HEK293 (cell line): ENCODE results near the gene CXCL12.

ENCODE experiments used
- CTCF ChIA-PET: fragments of 350-600 bp; formaldehyde crosslinking; extraction: SDS; loops from one replicate; lab custom pipeline; 2021; ENCODE audit warnings: antibody characterized with exemption; lab: Yijun Ruan, JAX
- POLR2A ChIA-PET: fragments of 300-600 bp; formaldehyde crosslinking; extraction: SDS; loops from one replicate; lab custom pipeline; 2020; ENCODE audit warnings: antibody characterized with exemption, inconsistent platforms; lab: Yijun Ruan, JAX
- H3K27ac ChIP-seq: fragments of 200-500 bp; sonication (Bioruptor generic); 2 replicates; pipeline ENCODE4 v1.5.1; 2014; ENCODE audit warnings: low read depth, low read length, control low read depth, inconsistent platforms; ENCODE audit errors: extremely low read depth
- H3K36me3 ChIP-seq, 2 experiments: fragments of 200-500 bp in 1 of 2; sonication (Bioruptor generic) in 1 of 2; 1 replicate in 1 of 2; 2 replicates in 1 of 2; pipeline ENCODE4 v1.5.1; 2014 to 2017; ENCODE audit warnings: inconsistent platforms in 2 of 2, low read length in 2 of 2; ENCODE audit not compliant: control insufficient read depth in 2 of 2, insufficient read depth in 1 of 2
- H3K4me1 ChIP-seq: fragments of 200-500 bp; sonication (Bioruptor generic); 2 replicates; pipeline ENCODE4 v1.5.1; 2014; ENCODE audit warnings: mild to moderate bottlenecking, low read length, inconsistent platforms; ENCODE audit not compliant: control insufficient read depth, insufficient read depth
- H3K4me3 ChIP-seq: 2 replicates; pipeline ENCODE4 v1.5.1; 2011; ENCODE audit warnings: low read depth, mild to moderate bottlenecking, control low read depth, low read length, moderate library complexity
- H3K9me3 ChIP-seq: fragments of 200-500 bp; sonication (Bioruptor generic); 2 replicates; pipeline ENCODE4 v1.5.1; 2014; ENCODE audit warnings: low read depth, low read length, inconsistent platforms; ENCODE audit not compliant: control insufficient read depth, insufficient read depth
- GLIS1 ChIP-seq: fragments of 450-650 bp; formaldehyde crosslinking; IDR thresholded peaks from 2 replicates; pipeline ENCODE4 v1.5.1; 2016; ENCODE audit warnings: missing biosample characterization, missing genetic modification characterization
- KLF7 ChIP-seq: fragments of 450-650 bp; formaldehyde crosslinking; IDR thresholded peaks from 2 replicates; pipeline ENCODE4 v1.5.1; 2016; ENCODE audit warnings: missing biosample characterization, missing genetic modification characterization, borderline replicate concordance
- OSR2 ChIP-seq: fragments of 450-650 bp; formaldehyde crosslinking; IDR thresholded peaks from 2 replicates; pipeline ENCODE4 v1.5.1; 2016; ENCODE audit warnings: missing biosample characterization, missing genetic modification characterization
- PRDM1 ChIP-seq: fragments of 450-650 bp; formaldehyde crosslinking; IDR thresholded peaks from 2 replicates; pipeline ENCODE4; 2016; ENCODE audit warnings: missing biosample characterization, missing genetic modification characterization
- SP3 ChIP-seq: fragments of 450-650 bp; formaldehyde crosslinking; IDR thresholded peaks from 2 replicates; pipeline ENCODE4 v1.5.1; 2016; ENCODE audit warnings: missing biosample characterization, missing genetic modification characterization
- WT1 ChIP-seq: fragments of 450-650 bp; formaldehyde crosslinking; IDR thresholded peaks from 2 replicates; pipeline ENCODE4 v1.5.1; 2016; ENCODE audit warnings: missing biosample characterization, missing genetic modification characterization
- ZBTB17 ChIP-seq: fragments of 450-650 bp; formaldehyde crosslinking; IDR thresholded peaks from 2 replicates; pipeline ENCODE4 v1.5.1; 2016; ENCODE audit warnings: missing biosample characterization, missing genetic modification characterization
- ZBTB49 ChIP-seq: fragments of 450-650 bp; formaldehyde crosslinking; IDR thresholded peaks from 2 replicates; pipeline ENCODE4 v1.5.1; 2016; ENCODE audit warnings: missing biosample characterization, missing genetic modification characterization, low read depth
- ZFP3 ChIP-seq: fragments of 450-650 bp; formaldehyde crosslinking; IDR thresholded peaks from 2 replicates; pipeline ENCODE4 v1.5.1; 2016; ENCODE audit warnings: low read depth, missing biosample characterization, missing genetic modification characterization
- ZNF202 ChIP-seq: fragments of 450-650 bp; formaldehyde crosslinking; IDR thresholded peaks from 2 replicates; pipeline ENCODE4 v1.5.1; 2016; ENCODE audit warnings: missing biosample characterization, missing genetic modification characterization, borderline replicate concordance
- ZNF292 ChIP-seq: fragments of 450-650 bp; formaldehyde crosslinking; IDR thresholded peaks from 2 replicates; pipeline ENCODE4 v1.5.1; 2016; ENCODE audit warnings: low read depth, missing biosample characterization, missing genetic modification characterization, borderline replicate concordance
- ZNF366 ChIP-seq: fragments of 450-650 bp; formaldehyde crosslinking; conservative IDR thresholded peaks from 2 replicates; pipeline ENCODE4 v1.5.1; 2016; ENCODE audit warnings: missing biosample characterization, missing genetic modification characterization
- ZNF398 ChIP-seq: fragments of 450-650 bp; formaldehyde crosslinking; IDR thresholded peaks from 2 replicates; pipeline ENCODE4 v1.5.1; 2017; ENCODE audit warnings: missing biosample characterization, missing genetic modification characterization
- ZNF692 ChIP-seq: fragments of 450-650 bp; formaldehyde crosslinking; IDR thresholded peaks from 2 replicates; pipeline ENCODE4 v1.5.1; 2016; ENCODE audit warnings: missing biosample characterization, missing genetic modification characterization
- ZNF777 ChIP-seq: fragments of 450-650 bp; formaldehyde crosslinking; IDR thresholded peaks from 2 replicates; pipeline ENCODE4 v1.5.1; 2017; ENCODE audit warnings: missing biosample characterization, missing genetic modification characterization, borderline replicate concordance
- ZNF791 ChIP-seq: fragments of 450-650 bp; formaldehyde crosslinking; IDR thresholded peaks from 2 replicates; pipeline ENCODE4 v1.5.1; 2016; ENCODE audit warnings: missing biosample characterization, missing genetic modification characterization
- TF ChIP-seq, protein P1 (sequence below): fragments of 450-650 bp; formaldehyde crosslinking; IDR thresholded peaks from 2 replicates; pipeline ENCODE4 v1.5.1; 2016; ENCODE audit warnings: missing biosample characterization, missing genetic modification characterization
- TF ChIP-seq, protein P2 (sequence below): fragments of 450-650 bp; formaldehyde crosslinking; IDR thresholded peaks from 2 replicates; pipeline ENCODE4 v1.5.1; 2017; ENCODE audit warnings: missing biosample characterization, missing genetic modification characterization

CXCL12 gene

DNA sequence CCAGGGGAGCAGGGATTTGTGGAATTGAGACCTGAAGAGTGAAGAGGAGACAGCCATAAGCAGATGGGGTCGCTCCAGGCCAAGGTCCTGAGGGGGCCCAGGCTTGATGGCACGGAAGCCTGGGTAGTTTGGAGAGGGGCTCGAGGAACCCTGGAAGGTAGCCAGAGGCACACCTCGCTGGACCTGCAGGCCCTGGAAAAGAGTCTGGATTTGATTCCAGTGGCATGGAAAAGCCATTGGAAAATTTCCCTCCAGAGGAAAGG lies 31.8 kb downstream of the CXCL12 start (continued):
- no peak for TF ChIP-seq ZNF398 (tag by site-specific recombination)

DNA sequence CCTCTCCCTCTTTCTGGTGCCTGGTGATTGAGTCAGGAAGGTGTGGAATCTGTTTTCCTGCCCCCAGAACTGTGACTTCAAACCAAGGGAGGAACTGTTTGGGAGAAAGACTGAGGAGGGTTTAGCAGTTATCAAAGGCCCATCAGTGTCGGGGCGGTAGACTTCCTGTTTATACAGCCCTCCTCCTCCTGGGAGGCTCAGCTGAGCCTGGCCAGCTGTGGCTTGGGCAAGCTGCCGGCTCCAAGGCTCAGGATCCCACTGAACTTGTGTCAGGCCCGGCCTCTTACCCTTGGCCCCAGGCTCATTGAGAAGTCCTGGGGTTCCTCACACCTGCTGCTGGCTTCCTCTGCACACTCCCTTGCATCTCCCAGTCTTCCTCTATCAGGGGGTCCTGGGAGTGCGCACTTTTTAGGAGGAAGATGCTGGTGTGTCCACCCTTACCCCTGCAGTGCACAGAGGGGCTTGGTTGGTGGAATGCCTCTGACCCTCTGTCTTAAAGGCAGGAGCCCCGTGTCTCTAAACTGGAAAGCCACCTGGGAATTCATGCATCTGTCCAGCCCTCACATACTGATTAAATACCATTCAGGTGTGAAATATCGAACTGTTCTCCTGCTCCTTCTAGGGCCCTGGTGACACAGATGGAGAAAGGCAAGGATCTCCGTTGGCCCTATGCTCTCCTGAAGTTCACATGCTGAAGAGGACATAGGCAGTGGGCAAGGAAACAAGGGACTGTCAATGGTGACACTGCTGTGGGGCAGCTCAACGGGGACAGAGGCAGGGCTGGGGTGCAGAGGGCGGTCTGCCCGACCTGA lies 32.4 kb downstream of the CXCL12 start:
- Histone ChIP-seq H3K4me3 (no peak overlapping the region), H3K36me3 (no peaks in the 10 kb centered on the region), H3K9me3 (no peaks in the 10 kb centered on the region), H3K4me1 (no peaks in the 10 kb centered on the region), H3K27ac (no peak overlapping the region)
- POLR2A ChIA-PET, result no interaction called here
- CTCF ChIA-PET, result no interaction called here
- TF ChIP-seq ZNF692 (tag by site-specific recombination) (no peak), GLIS1 (tag by site-specific recombination) (no peak), SP3 (no peak), OSR2 (tag by site-specific recombination) (no peak), KLF7 (no peak), ZNF292 (tag by site-specific recombination) (no peak), ZNF366 (no peak), ZNF777 (no peak), WT1 (tag by site-specific recombination) (peak; percentile 70), ZBTB17 (tag by site-specific recombination) (no peak)
- TF ChIP-seq, protein P1, sequence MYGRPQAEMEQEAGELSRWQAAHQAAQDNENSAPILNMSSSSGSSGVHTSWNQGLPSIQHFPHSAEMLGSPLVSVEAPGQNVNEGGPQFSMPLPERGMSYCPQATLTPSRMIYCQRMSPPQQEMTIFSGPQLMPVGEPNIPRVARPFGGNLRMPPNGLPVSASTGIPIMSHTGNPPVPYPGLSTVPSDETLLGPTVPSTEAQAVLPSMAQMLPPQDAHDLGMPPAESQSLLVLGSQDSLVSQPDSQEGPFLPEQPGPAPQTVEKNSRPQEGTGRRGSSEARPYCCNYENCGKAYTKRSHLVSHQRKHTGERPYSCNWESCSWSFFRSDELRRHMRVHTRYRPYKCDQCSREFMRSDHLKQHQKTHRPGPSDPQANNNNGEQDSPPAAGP (tag by site-specific recombination), result 0 out of 2 replicates have a peak, but pooled peaks have one; percentile 19

DNA sequence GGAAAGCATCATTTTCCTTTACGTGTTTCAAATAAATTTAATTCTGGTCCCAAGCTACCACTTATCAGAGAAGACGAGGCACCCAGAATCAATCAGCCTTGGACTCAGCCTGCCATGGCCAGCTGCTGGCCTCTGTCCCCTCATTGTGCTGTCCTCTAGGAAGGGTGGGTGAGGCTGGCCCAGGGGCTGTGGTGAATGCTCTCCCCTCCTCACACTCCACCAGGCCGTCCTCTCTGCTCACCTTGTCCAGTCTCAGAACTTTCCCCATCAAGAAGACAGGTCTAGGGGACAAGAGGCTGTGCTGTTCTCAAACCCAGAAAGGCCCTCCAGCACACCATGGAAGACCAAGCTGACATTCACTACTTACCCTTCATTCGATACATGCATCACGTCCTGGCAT lies 36.4 kb downstream of the CXCL12 start:
- CTCF ChIA-PET, result interaction anchor here (0.6 kb wide), 1 partner anchor 21 kb away, joined by 4 read pairs; no protein-coding TSS in a partner anchor
- TF ChIP-seq ZNF791 (tag by site-specific recombination) (no peak), ZBTB17 (tag by site-specific recombination) (no peak), ZNF202 (no peak), ZFP3 (tag by site-specific recombination) (no peak), ZBTB49 (tag by site-specific recombination) (no peak), PRDM1 (tag by site-specific recombination) (no peak)
- TF ChIP-seq, protein P2, sequence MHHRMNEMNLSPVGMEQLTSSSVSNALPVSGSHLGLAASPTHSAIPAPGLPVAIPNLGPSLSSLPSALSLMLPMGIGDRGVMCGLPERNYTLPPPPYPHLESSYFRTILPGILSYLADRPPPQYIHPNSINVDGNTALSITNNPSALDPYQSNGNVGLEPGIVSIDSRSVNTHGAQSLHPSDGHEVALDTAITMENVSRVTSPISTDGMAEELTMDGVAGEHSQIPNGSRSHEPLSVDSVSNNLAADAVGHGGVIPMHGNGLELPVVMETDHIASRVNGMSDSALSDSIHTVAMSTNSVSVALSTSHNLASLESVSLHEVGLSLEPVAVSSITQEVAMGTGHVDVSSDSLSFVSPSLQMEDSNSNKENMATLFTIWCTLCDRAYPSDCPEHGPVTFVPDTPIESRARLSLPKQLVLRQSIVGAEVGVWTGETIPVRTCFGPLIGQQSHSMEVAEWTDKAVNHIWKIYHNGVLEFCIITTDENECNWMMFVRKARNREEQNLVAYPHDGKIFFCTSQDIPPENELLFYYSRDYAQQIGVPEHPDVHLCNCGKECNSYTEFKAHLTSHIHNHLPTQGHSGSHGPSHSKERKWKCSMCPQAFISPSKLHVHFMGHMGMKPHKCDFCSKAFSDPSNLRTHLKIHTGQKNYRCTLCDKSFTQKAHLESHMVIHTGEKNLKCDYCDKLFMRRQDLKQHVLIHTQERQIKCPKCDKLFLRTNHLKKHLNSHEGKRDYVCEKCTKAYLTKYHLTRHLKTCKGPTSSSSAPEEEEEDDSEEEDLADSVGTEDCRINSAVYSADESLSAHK (tag by site-specific recombination), result no peak
- H3K4me1 ChIP-seq, result no peaks in the 10 kb centered on the region
- no peaks in the 10 kb centered on the region for H3K36me3 ChIP-seq
- no peak overlapping the region for H3K4me3 ChIP-seq
- no peak overlapping the region for H3K27ac ChIP-seq
- POLR2A ChIA-PET, result no interaction called here
- no peaks in the 10 kb centered on the region for H3K9me3 ChIP-seq
